Neural progenitor cell (in vitro differentiated cells): ENCODE measurements around the gene PREX1. TPM values are rescaled to one million over a fixed set of nuclear protein-coding genes. Genes with fewer than 3 reads are reported as not detected.
A peak's percentile ranks its signal among the peaks of the same experiment; 100 is the strongest.

Source experiments
- DNase-seq: peaks from one replicate; pipeline ENCODE4 v3.0.0-alpha.2; 2016; ENCODE audit warnings: low spot score
- H2AFZ ChIP-seq: fragments of 200-600 bp; sonication (generic); replicated peaks from 2 replicates; pipeline ENCODE4 v1.6.1; 2016; ENCODE audit warnings: antibody characterized with exemption
- H3F3A ChIP-seq: fragments of 200-600 bp; sonication (generic); 2 replicates; pipeline ENCODE4 v1.6.1; 2016; ENCODE audit warnings: antibody characterized with exemption, low read depth
- H3K27ac ChIP-seq: fragments of 200-600 bp; sonication (generic); 2 replicates; pipeline ENCODE4 v1.5.1; 2016; ENCODE audit warnings: mild to moderate bottlenecking
- H3K27me3 ChIP-seq: fragments of 200-600 bp; sonication (generic); 2 replicates; pipeline ENCODE4 v1.6.1; 2016; ENCODE audit warnings: mild to moderate bottlenecking, moderate library complexity
- H3K36me3 ChIP-seq: fragments of 200-600 bp; sonication (generic); 2 replicates; pipeline ENCODE4 v1.5.1; 2016
- H3K4me1 ChIP-seq: fragments of 200-600 bp; sonication (generic); 2 replicates; pipeline ENCODE4 v1.6.1; 2016; ENCODE audit warnings: mixed run types
- H3K4me2 ChIP-seq: fragments of 200-600 bp; sonication (generic); 2 replicates; pipeline ENCODE4 v1.6.1; 2016
- H3K4me3 ChIP-seq: fragments of 200-600 bp; sonication (generic); 2 replicates; pipeline ENCODE4 v1.5.1; 2016
- H3K79me2 ChIP-seq: fragments of 200-600 bp; sonication (generic); 2 replicates; pipeline ENCODE4 v1.6.1; 2016; ENCODE audit warnings: low read depth
- H3K9ac ChIP-seq: fragments of 200-600 bp; sonication (generic); 2 replicates; pipeline ENCODE4 v1.6.1; 2016
- H3K9me3 ChIP-seq: fragments of 200-600 bp; sonication (generic); 2 replicates; pipeline ENCODE4 v1.5.1; 2016; ENCODE audit warnings: low read depth
- H4K20me1 ChIP-seq: fragments of 200-600 bp; sonication (generic); 2 replicates; pipeline ENCODE4 v1.6.1; 2016; ENCODE audit warnings: low read depth
- H3K27ac Mint-ChIP-seq: 3 replicates; pipeline ENCODE4 v1.8.0; 2021; ENCODE audit warnings: mixed read lengths
- H3K27me3 Mint-ChIP-seq: 2 replicates; pipeline ENCODE4 v1.8.0; 2022; ENCODE audit warnings: low read depth, mild to moderate bottlenecking, inconsistent platforms, moderate library complexity, mixed read lengths; ENCODE audit not compliant: insufficient read depth
- H3K36me3 Mint-ChIP-seq: 3 replicates; pipeline ENCODE4 v1.8.0; 2021; ENCODE audit warnings: mixed read lengths
- H3K4me1 Mint-ChIP-seq: 3 replicates; pipeline ENCODE4 v1.8.0; 2021; ENCODE audit warnings: mixed read lengths
- H3K4me3 Mint-ChIP-seq: 3 replicates; pipeline ENCODE4 v1.8.0; 2021; ENCODE audit warnings: mild to moderate bottlenecking, moderate library complexity, mixed read lengths
- H3K9me3 Mint-ChIP-seq: 3 replicates; pipeline ENCODE4 v1.8.0; 2020; ENCODE audit warnings: mixed read lengths
- CTCF ChIP-seq: fragments of 200-600 bp; sonication (generic); IDR thresholded peaks from 2 replicates; pipeline ENCODE4 v1.5.1; 2017; ENCODE audit warnings: antibody characterized with exemption, mild to moderate bottlenecking
- EZH2 ChIP-seq: fragments of 200-600 bp; sonication (generic); IDR thresholded peaks from 2 replicates; pipeline ENCODE4 v1.6.1; 2017; ENCODE audit warnings: antibody characterized with exemption, mild to moderate bottlenecking, moderate library complexity
- EZH2phosphoT487 ChIP-seq: fragments of 200-600 bp; sonication (generic); IDR thresholded peaks from 2 replicates; pipeline ENCODE4 v1.6.1; 2017; ENCODE audit warnings: antibody characterized with exemption
- total RNA-seq: library from RNA; depleted of rRNA; stranded (reverse); fragments of >200 nt; gene quantifications from 2 replicates; pipeline ENCODE4 v1.2.3, GENCODE V29; 2015; ENCODE audit warnings: low replicate concordance

Gene PREX1
- total RNA-seq, 1 donor from 2014 or later: 4.5 TPM

GRCh38 chr20:48698507-48699267, 129.1 kb downstream of the PREX1 start:
- H3K4me3 Mint-ChIP-seq: no peak overlapping the region
- Histone ChIP-seq H3K79me2 (no peaks in the 10 kb centered on the region), H3K27ac (no peak overlapping the region), H3K9ac (no peak overlapping the region), H3K4me1 (no peaks in the 10 kb centered on the region), H2AFZ (no peak overlapping the region), H3F3A (no peaks in the 10 kb centered on the region), H4K20me1 (no peaks in the 10 kb centered on the region), H3K4me2 (no peak overlapping the region), H3K36me3 (no peaks in the 10 kb centered on the region), H3K27me3 (no peaks in the 10 kb centered on the region), H3K9me3 (no peaks in the 10 kb centered on the region), H3K4me3 (no peak overlapping the region)
- no peaks in the 10 kb centered on the region for H3K4me1 Mint-ChIP-seq
- peaks cover 35% of the 10 kb centered on the region for H3K36me3 Mint-ChIP-seq
- DNase-seq: peak; percentile 33
- peaks cover 2% of the 10 kb centered on the region for H3K27me3 Mint-ChIP-seq
- H3K27ac Mint-ChIP-seq: peak overlapping the region; percentile 27
- no peaks in the 10 kb centered on the region for H3K9me3 Mint-ChIP-seq
- peak; percentile 24 for TF ChIP-seq CTCF
- TF ChIP-seq EZH2: no peak
- no peak for TF ChIP-seq EZH2phosphoT487

DNA sequence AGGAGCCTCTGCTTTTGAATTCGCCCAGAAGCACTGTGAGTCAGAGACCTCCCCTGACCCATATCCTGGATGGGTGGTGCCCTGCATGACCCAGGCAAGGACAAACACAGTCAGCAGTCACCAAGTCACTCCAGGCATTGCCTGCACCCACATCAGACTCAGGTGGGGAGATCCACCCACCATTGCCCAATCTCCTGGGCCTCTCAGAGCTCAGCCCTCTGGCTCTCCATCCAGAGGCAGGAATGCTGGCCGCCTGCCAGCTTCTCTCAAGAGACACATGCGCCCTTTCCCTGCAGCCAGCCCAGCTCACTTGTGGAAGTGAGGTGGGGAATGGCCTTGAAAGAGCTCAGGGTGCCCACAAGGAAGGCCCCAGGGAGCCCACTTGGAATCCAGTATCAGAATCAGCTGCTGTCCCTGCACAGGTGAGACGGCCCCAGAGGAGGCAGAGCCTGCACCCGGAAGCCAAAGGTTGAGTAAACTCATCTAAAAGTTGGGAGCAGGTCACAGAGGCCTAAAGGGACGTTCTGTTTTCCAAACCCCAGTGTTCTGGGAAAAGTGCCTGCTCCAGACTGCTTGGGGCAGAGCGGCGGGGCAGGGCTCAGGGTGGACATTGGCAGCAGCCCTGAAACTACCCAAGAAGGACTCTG, 129.8 kb downstream of the PREX1 start:
- peak overlapping the region; percentile 42 for H3K27ac Mint-ChIP-seq
- no peaks in the 10 kb centered on the region for H3K9me3 ChIP-seq
- H3K9me3 Mint-ChIP-seq: no peaks in the 10 kb centered on the region
- no peaks in the 10 kb centered on the region for H3F3A ChIP-seq
- no peak overlapping the region for H2AFZ ChIP-seq
- H3K4me1 ChIP-seq: no peaks in the 10 kb centered on the region
- no peaks in the 10 kb centered on the region for H4K20me1 ChIP-seq
- peaks cover 35% of the 10 kb centered on the region for H3K36me3 Mint-ChIP-seq
- no peak overlapping the region for H3K9ac ChIP-seq
- no peaks in the 10 kb centered on the region for H3K36me3 ChIP-seq
- no peak overlapping the region for H3K4me3 Mint-ChIP-seq
- no peak overlapping the region for H3K27ac ChIP-seq
- H3K79me2 ChIP-seq: no peaks in the 10 kb centered on the region
- peaks cover 2% of the 10 kb centered on the region for H3K27me3 Mint-ChIP-seq
- DNase-seq: no peak
- no peaks in the 10 kb centered on the region for H3K27me3 ChIP-seq
- H3K4me1 Mint-ChIP-seq: no peaks in the 10 kb centered on the region
- H3K4me2 ChIP-seq: no peak overlapping the region
- TF ChIP-seq EZH2phosphoT487 (no peak), CTCF (no peak), EZH2 (no peak)
- H3K4me3 ChIP-seq: no peak overlapping the region

- H3K4me3 Mint-ChIP-seq: no peak overlapping the region
- no peaks in the 10 kb centered on the region for H3F3A ChIP-seq
- H3K36me3 ChIP-seq: no peaks in the 10 kb centered on the region
- H3K9me3 Mint-ChIP-seq: no peaks in the 10 kb centered on the region
- H3K4me2 ChIP-seq: no peak overlapping the region
- H3K27ac ChIP-seq: no peak overlapping the region
- H3K79me2 ChIP-seq: no peaks in the 10 kb centered on the region
- no peaks in the 10 kb centered on the region for H3K4me1 ChIP-seq
- H3K9me3 ChIP-seq: no peaks in the 10 kb centered on the region
- H3K27me3 ChIP-seq: no peaks in the 10 kb centered on the region
- no peak overlapping the region for H3K9ac ChIP-seq
- H2AFZ ChIP-seq: no peak overlapping the region
- H3K27me3 Mint-ChIP-seq: peaks cover 2% of the 10 kb centered on the region
- H3K4me1 Mint-ChIP-seq: no peaks in the 10 kb centered on the region
- H4K20me1 ChIP-seq: no peaks in the 10 kb centered on the region
- no peak overlapping the region for H3K27ac Mint-ChIP-seq
- H3K36me3 Mint-ChIP-seq: peaks cover 34% of the 10 kb centered on the region
- no peak overlapping the region for H3K4me3 ChIP-seq
- no peak for DNase-seq
- TF ChIP-seq EZH2phosphoT487 (no peak), EZH2 (no peak), CTCF (no peak)
Observed at GRCh38 chr20:48696671-48697070, 131.1 kb downstream of the PREX1 start.
